Glutamatergic neuron (in vitro differentiated cells): ENCODE data around the gene CKS1B. TPM values are rescaled to one million over a fixed set of nuclear protein-coding genes. Genes with fewer than 3 reads are reported as not detected.

ENCODE experiments used
- DNase-seq: peaks from one replicate; pipeline ENCODE4 v3.0.0; 2022
- H3K27ac Mint-ChIP-seq: one replicate; pipeline ENCODE4 v1.8.0; 2020; ENCODE audit warnings: mild to moderate bottlenecking, mixed read lengths, inconsistent platforms; ENCODE audit not compliant: unreplicated experiment
- H3K27me3 Mint-ChIP-seq: one replicate; pipeline ENCODE4 v1.8.0; 2020; ENCODE audit warnings: mild to moderate bottlenecking, moderate library complexity, mixed read lengths, inconsistent platforms; ENCODE audit not compliant: unreplicated experiment
- H3K36me3 Mint-ChIP-seq: one replicate; pipeline ENCODE4 v1.8.0; 2020; ENCODE audit warnings: mild to moderate bottlenecking, mixed read lengths, inconsistent platforms; ENCODE audit not compliant: unreplicated experiment
- H3K4me1 Mint-ChIP-seq: one replicate; pipeline ENCODE4 v1.8.0; 2020; ENCODE audit warnings: mild to moderate bottlenecking, low read depth, mixed read lengths, inconsistent platforms; ENCODE audit not compliant: unreplicated experiment
- H3K4me3 Mint-ChIP-seq: one replicate; pipeline ENCODE4 v1.8.0; 2020; ENCODE audit warnings: mild to moderate bottlenecking, mixed read lengths, inconsistent platforms; ENCODE audit not compliant: unreplicated experiment
- H3K9me3 Mint-ChIP-seq: one replicate; pipeline ENCODE4 v1.8.0; 2020; ENCODE audit warnings: mild to moderate bottlenecking, moderate library complexity, mixed read lengths, inconsistent platforms; ENCODE audit not compliant: unreplicated experiment
- total RNA-seq: library from RNA; stranded (reverse); fragmentation: NEBNext Ultra II Directional; extraction: Animal tissue kit (Norgen Biotek cat#: 25700); gene quantifications from one replicate; pipeline ENCODE4 v1.2.1, GENCODE V29; 2021; ENCODE audit not compliant: unreplicated experiment
- TF ChIP-seq, protein P1 (sequence below): fragments of 200-600 bp; sonication (generic); IDR thresholded peaks from one replicate; pipeline ENCODE4 v1.5.0; 2021; ENCODE audit not compliant: partially characterized antibody, unreplicated experiment

CKS1B gene
- total RNA-seq, 1 donor from 2014 or later, result 22.8 TPM

DNA sequence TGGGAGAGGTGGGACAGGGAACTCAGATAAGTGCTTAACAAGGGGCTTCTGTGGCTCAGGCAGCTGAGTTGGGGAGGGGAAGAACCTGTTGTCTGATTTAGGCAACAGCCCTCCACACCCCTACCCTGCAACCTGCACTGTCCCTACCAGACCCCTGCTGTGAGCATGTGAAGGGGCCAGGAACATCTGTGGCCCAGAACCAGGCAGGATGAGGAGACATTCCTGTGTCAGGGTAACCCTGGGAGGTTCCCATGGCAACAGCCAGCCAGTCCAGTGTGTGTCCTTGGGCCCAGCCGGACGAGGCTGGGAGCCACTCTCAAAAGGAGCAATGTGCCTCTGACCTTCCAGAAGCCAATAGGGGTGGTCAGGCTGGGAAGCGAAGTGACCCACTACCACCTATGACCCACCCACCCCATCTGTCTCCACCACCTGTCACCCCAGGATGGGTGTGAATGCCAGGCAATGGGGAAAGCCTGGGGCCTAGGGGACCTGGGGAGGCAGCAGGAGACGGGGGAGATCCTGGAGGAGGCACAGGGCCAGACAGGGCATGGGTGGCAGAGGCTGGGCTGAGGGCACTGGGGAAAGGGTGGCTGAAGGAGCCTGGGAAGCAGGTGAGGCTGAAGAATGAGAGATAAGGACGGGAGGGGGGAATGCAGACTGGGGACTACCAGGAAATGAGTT is 33.0 kb upstream of the CKS1B start:
- Mint-ChIP-seq H3K4me1 (peaks cover 27% of the 10 kb centered on the region), H3K4me3 (no peak overlapping the region)
- TF ChIP-seq, protein P1, sequence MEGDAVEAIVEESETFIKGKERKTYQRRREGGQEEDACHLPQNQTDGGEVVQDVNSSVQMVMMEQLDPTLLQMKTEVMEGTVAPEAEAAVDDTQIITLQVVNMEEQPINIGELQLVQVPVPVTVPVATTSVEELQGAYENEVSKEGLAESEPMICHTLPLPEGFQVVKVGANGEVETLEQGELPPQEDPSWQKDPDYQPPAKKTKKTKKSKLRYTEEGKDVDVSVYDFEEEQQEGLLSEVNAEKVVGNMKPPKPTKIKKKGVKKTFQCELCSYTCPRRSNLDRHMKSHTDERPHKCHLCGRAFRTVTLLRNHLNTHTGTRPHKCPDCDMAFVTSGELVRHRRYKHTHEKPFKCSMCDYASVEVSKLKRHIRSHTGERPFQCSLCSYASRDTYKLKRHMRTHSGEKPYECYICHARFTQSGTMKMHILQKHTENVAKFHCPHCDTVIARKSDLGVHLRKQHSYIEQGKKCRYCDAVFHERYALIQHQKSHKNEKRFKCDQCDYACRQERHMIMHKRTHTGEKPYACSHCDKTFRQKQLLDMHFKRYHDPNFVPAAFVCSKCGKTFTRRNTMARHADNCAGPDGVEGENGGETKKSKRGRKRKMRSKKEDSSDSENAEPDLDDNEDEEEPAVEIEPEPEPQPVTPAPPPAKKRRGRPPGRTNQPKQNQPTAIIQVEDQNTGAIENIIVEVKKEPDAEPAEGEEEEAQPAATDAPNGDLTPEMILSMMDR, result no peak

GRCh38 chr1:154943649-154944400 is 30.7 kb upstream of the CKS1B start:
- TF ChIP-seq, protein P1, result peak; percentile 66
- peaks cover 5% of the 10 kb centered on the region for H3K27me3 Mint-ChIP-seq
- H3K4me1 Mint-ChIP-seq, result peaks cover 19% of the 10 kb centered on the region
- no peak overlapping the region for H3K4me3 Mint-ChIP-seq
- peak overlapping the region; percentile 29 for H3K27ac Mint-ChIP-seq
- DNase-seq, result peak; percentile 70
- H3K9me3 Mint-ChIP-seq, result peaks cover 1% of the 10 kb centered on the region
- H3K36me3 Mint-ChIP-seq, result no peaks in the 10 kb centered on the region

More for the DNA sequence above, 33.0 kb upstream of the CKS1B start:
- Mint-ChIP-seq H3K27me3 (peaks cover 2% of the 10 kb centered on the region), H3K9me3 (peaks cover 3% of the 10 kb centered on the region), H3K27ac (no peak overlapping the region), H3K36me3 (no peaks in the 10 kb centered on the region)
- DNase-seq, result peak; percentile 43

GRCh38 chr1:154944401-154945159 is 29.9 kb upstream of the CKS1B start:
- Mint-ChIP-seq H3K4me1 (peaks cover 19% of the 10 kb centered on the region), H3K9me3 (peaks cover 1% of the 10 kb centered on the region), H3K36me3 (no peaks in the 10 kb centered on the region), H3K27me3 (peaks cover 3% of the 10 kb centered on the region), H3K27ac (no peak overlapping the region), H3K4me3 (no peak overlapping the region)
- DNase-seq, result no peak
- TF ChIP-seq, protein P1, result no peak

DNA sequence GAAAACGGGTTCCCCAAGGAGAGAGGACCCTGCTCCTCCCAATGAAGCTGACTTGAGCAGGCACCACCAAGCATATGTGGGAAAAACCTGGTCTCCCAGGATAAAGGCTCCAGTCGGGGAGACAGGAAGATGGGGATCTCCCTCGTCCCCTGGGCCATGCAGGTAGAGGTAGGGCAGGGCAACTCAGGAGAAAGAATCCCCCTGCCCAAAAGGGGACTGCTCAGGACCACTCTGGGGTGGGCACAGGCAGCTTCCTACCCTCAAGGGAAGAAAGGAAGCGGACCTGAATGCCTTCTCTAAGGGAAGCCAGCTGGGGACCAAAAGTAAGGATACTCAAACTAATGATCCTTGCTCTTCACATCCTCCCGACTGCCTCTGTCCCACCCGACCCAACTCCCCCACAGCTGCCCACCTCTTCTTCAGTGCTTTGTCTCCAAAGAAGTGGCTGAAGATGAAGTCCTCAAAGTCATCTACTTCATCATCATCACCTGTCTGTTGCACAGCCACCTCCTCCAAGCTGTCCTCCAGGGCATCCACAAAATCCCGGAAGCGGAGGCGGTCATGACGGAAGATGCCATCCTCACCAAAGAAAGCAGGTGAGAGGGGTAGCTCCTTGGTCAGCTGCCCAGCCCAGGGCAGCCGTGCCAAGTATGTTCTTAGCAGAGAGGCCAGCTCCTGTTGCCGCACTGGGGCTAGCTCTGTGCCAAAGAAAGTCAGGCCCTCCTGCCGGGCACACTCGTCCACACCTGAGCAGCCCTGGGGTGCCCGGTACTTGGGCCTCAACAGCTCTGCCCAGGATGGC is 29.1 kb upstream of the CKS1B start:
- H3K27me3 Mint-ChIP-seq, result peaks cover 3% of the 10 kb centered on the region
- H3K36me3 Mint-ChIP-seq, result no peaks in the 10 kb centered on the region

More for the DNA sequence above, 29.1 kb upstream of the CKS1B start:
- Mint-ChIP-seq H3K4me1 (peaks cover 19% of the 10 kb centered on the region), H3K9me3 (peaks cover 1% of the 10 kb centered on the region), H3K4me3 (no peak overlapping the region), H3K27ac (no peak overlapping the region)
- DNase-seq, result no peak
- TF ChIP-seq, protein P1, result no peak
